Activated B cell treated with CpG ODN at 0.5 μM for 24 hours (primary cell): ENCODE data around the gene GNAZ. TPM values are rescaled to one million over a fixed set of nuclear protein-coding genes. Genes with fewer than 3 reads are reported as not detected.

Source experiments
- ATAC-seq: fragments of 200-7000 bp; cut with Tn5 transposase; one replicate; pipeline ENCODE4 v1.10.0; 2021; ENCODE audit warnings: low read depth, mild to moderate bottlenecking, moderate library complexity
- CTCF ChIA-PET: fragments of 350-600 bp; sonication (Branson Sonifier 250); formaldehyde crosslinking; loops from one replicate; lab custom pipeline; 2021; ENCODE audit warnings: antibody characterized with exemption; lab: Charles Lee
- POLR2A ChIA-PET: fragments of 350-600 bp; sonication (Branson Sonifier 250); formaldehyde crosslinking; loops from one replicate; lab custom pipeline; 2021; ENCODE audit warnings: antibody characterized with exemption; lab: Charles Lee
- DNase-seq: peaks from one replicate; pipeline ENCODE4 v3.0.0; 2022
- H3K27ac Mint-ChIP-seq: one replicate; pipeline ENCODE4 v1.8.0; 2020; ENCODE audit warnings: mixed read lengths
- H3K27me3 Mint-ChIP-seq: one replicate; pipeline ENCODE4 v1.8.0; 2021; ENCODE audit warnings: mixed read lengths
- H3K36me3 Mint-ChIP-seq: one replicate; pipeline ENCODE4 v1.8.0; 2021; ENCODE audit warnings: low read depth, mixed read lengths
- H3K4me1 Mint-ChIP-seq: one replicate; pipeline ENCODE4 v1.8.0; 2021; ENCODE audit warnings: mixed read lengths
- H3K4me3 Mint-ChIP-seq: one replicate; pipeline ENCODE4 v1.8.0; 2020; ENCODE audit warnings: mild to moderate bottlenecking, mixed read lengths
- H3K9me3 Mint-ChIP-seq: one replicate; pipeline ENCODE4 v1.8.0; 2020; ENCODE audit warnings: mixed read lengths
- CTCF ChIP-seq: fragments of 200-600 bp; IDR thresholded peaks from one replicate; pipeline ENCODE4 v1.8.0; 2022; ENCODE audit warnings: antibody characterized with exemption, mild to moderate bottlenecking
- intact Hi-C: fragments of 100-400 bp; cut with micrococcal nuclease; formaldehyde crosslinking; loops from one replicate; pipeline ENCODE4 v1.15.1; 2024
- total RNA-seq: library from RNA; stranded (reverse); gene quantifications from 2 replicates; pipeline ENCODE4 v1.2.3, GENCODE V29; 2022

GNAZ gene
- total RNA-seq, 1 donor from 2014 or later: 12.2 TPM

GRCh38 chr22:23113067-23113846 is 42.9 kb downstream of the GNAZ start:
- DNase-seq (no peak), ATAC-seq (peak; percentile 31)
- Mint-ChIP-seq H3K4me3 (no peak overlapping the region), H3K27me3 (no peaks in the 10 kb centered on the region), H3K4me1 (no peaks in the 10 kb centered on the region), H3K36me3 (no peaks in the 10 kb centered on the region), H3K9me3 (no peaks in the 10 kb centered on the region), H3K27ac (no peak overlapping the region)
- ChIA-PET POLR2A (no interaction called here), CTCF (interaction anchor here (1.7 kb wide), 1 partner anchor 153 kb away, joined by 10 read pairs; no protein-coding TSS in a partner anchor)
- TF ChIP-seq CTCF: no peak
- intact Hi-C loops: no loop called here

GRCh38 chr22:23113847-23114720 is 43.8 kb downstream of the GNAZ start:
- Mint-ChIP-seq H3K9me3 (no peaks in the 10 kb centered on the region), H3K4me1 (no peaks in the 10 kb centered on the region), H3K36me3 (no peaks in the 10 kb centered on the region), H3K27me3 (no peaks in the 10 kb centered on the region), H3K27ac (no peak overlapping the region), H3K4me3 (no peak overlapping the region)
- ChIA-PET POLR2A (no interaction called here), CTCF (interaction anchor here (1.7 kb wide), 1 partner anchor 154 kb away, joined by 10 read pairs; no protein-coding TSS in a partner anchor)
- TF ChIP-seq CTCF: no peak
- no peak for DNase-seq
- intact Hi-C loops: no loop called here
- ATAC-seq: no peak

- no peak for ATAC-seq
Observed at GRCh38 chr22:23114721-23115020, 44.4 kb downstream of the GNAZ start.

GRCh38 chr22:23115369-23115768 is 45.0 kb downstream of the GNAZ start:
- H3K27ac Mint-ChIP-seq: no peak overlapping the region
- CTCF ChIA-PET: no interaction called here

More at GRCh38 chr22:23114721-23115020, 44.4 kb downstream of the GNAZ start:
- intact Hi-C loops: no loop called here
- no peak for TF ChIP-seq CTCF
- POLR2A ChIA-PET: no interaction called here
- Mint-ChIP-seq H3K27ac (no peak overlapping the region), H3K36me3 (no peaks in the 10 kb centered on the region), H3K27me3 (no peaks in the 10 kb centered on the region), H3K4me1 (peaks cover 5% of the 10 kb centered on the region), H3K4me3 (no peak overlapping the region), H3K9me3 (no peaks in the 10 kb centered on the region)
- no peak for DNase-seq
- CTCF ChIA-PET: no interaction called here

More at GRCh38 chr22:23115369-23115768, 45.0 kb downstream of the GNAZ start:
- ATAC-seq: no peak
- Mint-ChIP-seq H3K27me3 (no peaks in the 10 kb centered on the region), H3K4me3 (no peak overlapping the region), H3K36me3 (no peaks in the 10 kb centered on the region), H3K9me3 (no peaks in the 10 kb centered on the region), H3K4me1 (peaks cover 9% of the 10 kb centered on the region)
- POLR2A ChIA-PET: no interaction called here
- TF ChIP-seq CTCF: no peak
- intact Hi-C loops: no loop called here
- no peak for DNase-seq
